ENCODE data around the gene CCDC175.

GRCh38 chr14:59474172-59474571 is 102.4 kb downstream of the CCDC175 start:
- TF ChIP-seq POLR2AphosphoS5 (IDR thresholded peaks at IDR 0.05; ENCODE audit: borderline replicate concordance, low read depth, low read length), result no peak
- TF ChIP-seq EZH2 (IDR thresholded peaks at IDR 0.05), result no peak
